Transverse colon (tissue), 4 donors: ENCODE data around the gene KCNN3. TPM values are rescaled to one million over a fixed set of nuclear protein-coding genes. Genes with fewer than 3 reads are reported as not detected.
"Not testable (repeated sequence)": the region's sequence is repeated elsewhere in the genome, so short reads cannot be mapped to it uniquely, and the experiment has no call there.

Experiments used
- DNase-seq: peaks from one replicate; pipeline ENCODE4 v3.0.0-alpha.2; 2019
- H3K27ac ChIP-seq, 4 donors: fragments of 200-600 bp; sonication (generic); 2 replicates each; pipeline ENCODE4 v1.5.1; 2016 to 2018; ENCODE audit warnings: inconsistent platforms in 4 of 4
- H3K27me3 ChIP-seq: fragments of 200-600 bp; sonication (generic); 2 replicates; pipeline ENCODE4 v1.5.1; 2017; ENCODE audit warnings: inconsistent platforms
- H3K36me3 ChIP-seq, 4 donors: fragments of 200-600 bp; sonication (generic); 2 replicates each; pipeline ENCODE4 v1.5.1; 2017 to 2019; ENCODE audit warnings: inconsistent platforms in 4 of 4
- H3K4me1 ChIP-seq, 4 donors: fragments of 200-600 bp; sonication (generic); 2 replicates each; pipeline ENCODE4 v1.5.1; 2017 to 2020; ENCODE audit warnings: inconsistent platforms in 4 of 4
- H3K4me3 ChIP-seq, 4 donors: fragments of 200-600 bp; sonication (generic); 1 replicate in 1 of 4; 2 replicates in 3 of 4; pipeline versions ENCODE4 v1.5.1 to v1.6.1; 2017 to 2019; ENCODE audit warnings: inconsistent platforms in 4 of 4
- H3K9me3 ChIP-seq, 2 donors: fragments of 200-600 bp; sonication (generic); 2 replicates each; pipeline ENCODE4 v1.5.1; 2017 to 2019; ENCODE audit warnings: inconsistent platforms in 2 of 2
- EP300 ChIP-seq: sonication (generic); formaldehyde crosslinking; IDR thresholded peaks from one replicate; pipeline ENCODE4 v1.6.1; 2017; ENCODE audit warnings: antibody characterized with exemption, low read depth
- POLR2A ChIP-seq: fragments of 450-650 bp; IDR thresholded peaks from one replicate; pipeline ENCODE4 v1.6.1; 2016; ENCODE audit warnings: antibody characterized with exemption, mild to moderate bottlenecking, moderate library complexity
- POLR2AphosphoS5 ChIP-seq, 3 donors: sonication (generic); formaldehyde crosslinking; IDR thresholded peaks; one replicate each; pipeline ENCODE4 v1.6.1; 2016; ENCODE audit warnings: antibody characterized with exemption in 3 of 3
- WGBS, 2 donors: methylation state at CpG; one replicate each; pipeline ENCODE4 v1.1.5; 2018; ENCODE audit warnings: low coverage in 1 of 2; 5-methylcytosine and 5-hydroxymethylcytosine counted together
- in situ Hi-C, 4 donors: fragments of 200-750 bp; cut with MboI; loops; one replicate each; pipeline versions ENCODE4 v1.15.0 to v1.15.1; 2017; ENCODE audit warnings: low sequenced_read_pairs in 3 of 4, low pct_ligation_motif_present in 1 of 4, low pct_unique_long_range_greater_than_20kb in 1 of 4
- intact Hi-C: fragments of 100-400 bp; cut with DNase I; formaldehyde crosslinking; loops from one replicate; pipeline ENCODE4 v1.15.1; 2023; ENCODE audit warnings: low total_unique reads
- total RNA-seq, 4 donors: library from RNA; depleted of rRNA; stranded (reverse); fragments of >200 nt; gene quantifications; one replicate each; pipeline ENCODE4 v1.1.0, GENCODE V29; 2016
- TF ChIP-seq, protein P1 (sequence below), 5 experiments: fragments of 200-600 bp in 3 of 5; fragments of 450-650 bp in 2 of 5; sonication (generic) in 3 of 5; IDR thresholded peaks; 1 replicate in 2 of 5; 2 replicates in 3 of 5; pipeline ENCODE4 v1.5.1; 2016 to 2017; ENCODE audit warnings: antibody characterized with exemption in 5 of 5, inconsistent platforms in 3 of 5, mild to moderate bottlenecking in 2 of 5, moderate library complexity in 1 of 5

The KCNN3 gene
- total RNA-seq, 4 donors from 2014 or later, result 2.3 to 5.0 (median 3.5) TPM

GRCh38 chr1:154689083-154689482, 181.0 kb downstream of the KCNN3 start:
- H3K36me3 ChIP-seq, result no peaks in the 10 kb centered on the region
- TF ChIP-seq, protein P1, sequence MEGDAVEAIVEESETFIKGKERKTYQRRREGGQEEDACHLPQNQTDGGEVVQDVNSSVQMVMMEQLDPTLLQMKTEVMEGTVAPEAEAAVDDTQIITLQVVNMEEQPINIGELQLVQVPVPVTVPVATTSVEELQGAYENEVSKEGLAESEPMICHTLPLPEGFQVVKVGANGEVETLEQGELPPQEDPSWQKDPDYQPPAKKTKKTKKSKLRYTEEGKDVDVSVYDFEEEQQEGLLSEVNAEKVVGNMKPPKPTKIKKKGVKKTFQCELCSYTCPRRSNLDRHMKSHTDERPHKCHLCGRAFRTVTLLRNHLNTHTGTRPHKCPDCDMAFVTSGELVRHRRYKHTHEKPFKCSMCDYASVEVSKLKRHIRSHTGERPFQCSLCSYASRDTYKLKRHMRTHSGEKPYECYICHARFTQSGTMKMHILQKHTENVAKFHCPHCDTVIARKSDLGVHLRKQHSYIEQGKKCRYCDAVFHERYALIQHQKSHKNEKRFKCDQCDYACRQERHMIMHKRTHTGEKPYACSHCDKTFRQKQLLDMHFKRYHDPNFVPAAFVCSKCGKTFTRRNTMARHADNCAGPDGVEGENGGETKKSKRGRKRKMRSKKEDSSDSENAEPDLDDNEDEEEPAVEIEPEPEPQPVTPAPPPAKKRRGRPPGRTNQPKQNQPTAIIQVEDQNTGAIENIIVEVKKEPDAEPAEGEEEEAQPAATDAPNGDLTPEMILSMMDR (IDR thresholded peaks at IDR 0.05), result no peak
- TF ChIP-seq POLR2A (no peak), POLR2AphosphoS5 (IDR thresholded peaks at IDR 0.05) (no peak), EP300 (no peak)
- no peak overlapping the region for H3K27ac ChIP-seq
- WGBS, 2 donors, result 65 to 67% methylated on average over 1 to 3 of the region's 3 CpGs
- H3K9me3 ChIP-seq, result no peaks in the 10 kb centered on the region
- H3K4me1 ChIP-seq, result no peaks in the 10 kb centered on the region
- DNase-seq, result no peak
- intact Hi-C loops (no loop called here), in situ Hi-C loops (no loop called here)
- peaks cover 25% of the 10 kb centered on the region for H3K27me3 ChIP-seq
- no peak overlapping the region for H3K4me3 ChIP-seq

DNA sequence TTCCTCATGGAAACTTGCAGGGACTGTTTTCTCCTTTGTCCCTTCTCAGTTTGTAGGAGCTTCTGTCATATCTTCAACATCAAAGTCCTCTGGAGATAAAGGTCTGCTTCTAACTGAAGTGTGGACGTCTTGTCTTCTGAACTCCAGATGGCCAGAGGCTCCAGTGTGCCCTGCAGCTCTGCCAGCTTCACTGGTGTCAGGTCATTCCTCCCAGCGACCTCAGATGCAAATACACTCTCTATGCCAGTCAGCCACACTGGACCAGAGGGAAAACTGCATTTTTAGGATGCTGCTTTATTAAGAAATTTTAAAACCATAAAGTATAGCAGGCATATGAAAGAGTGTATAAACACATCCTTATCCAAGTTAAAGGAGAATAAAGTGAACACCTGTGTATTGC, 183.6 kb downstream of the KCNN3 start:
- Histone ChIP-seq H3K4me3 (no peak overlapping the region), H3K4me1 (no peaks in the 10 kb centered on the region), H3K27me3 (peaks cover 8% of the 10 kb centered on the region), H3K27ac (no peak overlapping the region), H3K9me3 (no peaks in the 10 kb centered on the region), H3K36me3 (no peaks in the 10 kb centered on the region)
- 18% methylated on average over 2 of the region's 2 CpGs; no CpG with 5 or more reads in 1 of the 2 donors for WGBS, 2 donors
- DNase-seq, result no peak
- in situ Hi-C loops, result no loop called here
- intact Hi-C loops, result no loop called here
- TF ChIP-seq POLR2AphosphoS5 (IDR thresholded peaks at IDR 0.05) (no peak), POLR2A (no peak), EP300 (no peak)

DNA sequence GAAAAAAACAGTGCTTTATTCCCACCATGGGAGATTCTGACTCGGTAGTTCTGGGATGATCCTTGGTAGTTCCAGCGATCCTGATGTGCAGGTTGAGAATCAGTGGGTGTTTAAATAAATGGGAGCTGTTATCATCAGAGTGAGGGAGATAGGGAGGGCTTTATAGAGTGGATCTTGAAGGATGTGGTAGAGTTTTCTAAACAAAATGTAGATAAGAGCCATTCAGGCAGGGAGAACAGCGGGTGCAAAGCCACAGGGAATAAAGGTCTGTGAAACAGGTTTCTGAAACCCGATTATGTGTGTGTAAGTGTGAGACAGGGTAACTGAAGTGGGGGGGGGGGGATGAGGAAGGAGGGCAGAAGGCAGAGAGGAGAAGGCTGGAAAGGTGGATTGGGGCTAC, 186.3 kb downstream of the KCNN3 start:
- Histone ChIP-seq H3K27ac (no peak overlapping the region), H3K36me3 (no peaks in the 10 kb centered on the region), H3K4me1 (no peaks in the 10 kb centered on the region), H3K4me3 (no peak overlapping the region), H3K27me3 (no peaks in the 10 kb centered on the region), H3K9me3 (no peaks in the 10 kb centered on the region)
- DNase-seq, result no peak
- intact Hi-C loops, result no loop called here
- in situ Hi-C loops, result no loop called here
- WGBS, 2 donors, result 39 to 79% methylated on average over 2 to 4 of the region's 4 CpGs
- TF ChIP-seq POLR2AphosphoS5 (IDR thresholded peaks at IDR 0.05) (no peak), POLR2A (no peak), EP300 (no peak)
- TF ChIP-seq, protein P1 (IDR thresholded peaks at IDR 0.05), result no peak

DNA sequence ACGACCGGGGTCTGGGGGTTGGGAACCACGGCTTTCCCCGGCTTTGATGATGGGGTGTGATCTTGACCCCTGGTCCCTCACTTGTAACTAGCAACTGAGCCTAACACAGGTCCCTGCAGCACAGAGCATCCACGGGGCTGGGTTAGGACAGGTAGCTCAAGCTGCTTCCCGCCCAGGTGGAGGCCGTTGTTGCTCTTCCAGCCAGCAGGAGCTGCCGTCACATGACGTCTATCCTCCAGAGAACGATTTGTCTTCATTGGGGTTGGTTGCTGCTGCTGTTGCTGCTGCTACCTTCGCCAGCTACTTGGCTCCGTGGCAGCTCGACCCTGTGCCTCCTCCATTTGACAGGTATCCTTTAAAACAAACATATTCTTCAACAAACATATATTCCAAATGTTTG, 187.8 kb downstream of the KCNN3 start:
- WGBS, 2 donors, result 67 to 82% methylated on average over 4 to 13 of the region's 13 CpGs
- intact Hi-C loops (no loop called here), in situ Hi-C loops (no loop called here)

DNA sequence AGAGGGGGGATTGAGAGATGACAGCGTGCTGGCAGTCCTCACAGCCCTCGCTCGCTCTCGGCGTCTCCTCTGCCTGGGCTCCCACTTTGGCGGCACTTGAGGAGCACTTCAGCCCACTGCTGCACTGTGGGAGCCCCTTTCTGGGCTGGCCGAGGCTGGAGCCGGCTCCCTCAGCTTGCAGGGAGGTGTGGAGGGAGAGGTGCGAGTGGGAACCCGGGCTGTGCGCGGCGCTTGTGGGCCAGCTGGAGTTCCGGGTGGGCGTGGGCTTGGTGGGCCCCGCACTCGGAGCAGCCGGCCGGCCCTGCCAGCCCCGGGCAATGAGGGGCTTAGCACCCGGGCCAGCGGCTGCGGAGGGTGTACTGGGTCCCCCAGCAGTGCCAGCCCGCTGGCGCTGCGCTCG, 192.2 kb downstream of the KCNN3 start:
- intact Hi-C loops, result loop anchor here (10.0 kb wide), 1 partner anchor 197 kb away; the partner anchor contains the start of gene KCNN3
- WGBS, 2 donors, result 86 to 93% methylated on average over 7 to 20 of the region's 27 CpGs

More for the DNA sequence above, 187.8 kb downstream of the KCNN3 start:
- TF ChIP-seq POLR2A (no peak), POLR2AphosphoS5 (IDR thresholded peaks at IDR 0.05) (no peak), EP300 (no peak)
- TF ChIP-seq, protein P1 (IDR thresholded peaks at IDR 0.05), result no peak
- no peaks in the 10 kb centered on the region for H3K27me3 ChIP-seq
- no peak for DNase-seq
- H3K36me3 ChIP-seq, result no peaks in the 10 kb centered on the region
- no peak overlapping the region for H3K4me3 ChIP-seq
- H3K9me3 ChIP-seq, result no peaks in the 10 kb centered on the region
- H3K4me1 ChIP-seq, result no peaks in the 10 kb centered on the region
- no peak overlapping the region for H3K27ac ChIP-seq

GRCh38 chr1:154676847-154677246, 193.2 kb downstream of the KCNN3 start:
- DNase-seq, H3K9me3 ChIP-seq, H3K36me3 ChIP-seq, H3K27ac ChIP-seq, H3K4me3 ChIP-seq, H3K27me3 ChIP-seq, H3K4me1 ChIP-seq, in situ Hi-C loops: not testable (repeated sequence)
- intact Hi-C loops, result loop anchor here (10.0 kb wide), 1 partner anchor 198 kb away; the partner anchor contains the start of gene KCNN3
- WGBS, 2 donors, result 47 to 52% methylated on average over 2 of the region's 2 CpGs

More for the DNA sequence above, 192.2 kb downstream of the KCNN3 start:
- in situ Hi-C loops, H3K27ac ChIP-seq, H3K9me3 ChIP-seq, H3K4me1 ChIP-seq, DNase-seq, H3K36me3 ChIP-seq, H3K27me3 ChIP-seq, H3K4me3 ChIP-seq: not testable (repeated sequence)

- in situ Hi-C loops (loop anchor here in 1 of 4 donors (25.0 kb wide), 1 partner anchor 213 kb away; no protein-coding TSS in a partner anchor), intact Hi-C loops (loop anchor here (10.0 kb wide), 1 partner anchor 200 kb away; the partner anchor contains the start of gene KCNN3)
- H3K27me3 ChIP-seq, H3K27ac ChIP-seq, H3K9me3 ChIP-seq, H3K4me1 ChIP-seq, H3K4me3 ChIP-seq, DNase-seq, H3K36me3 ChIP-seq: not testable (repeated sequence)
- 68 to 84% methylated on average over 3 to 7 of the region's 7 CpGs for WGBS, 2 donors
These were observed 195.6 kb downstream of the KCNN3 start for GRCh38 chr1:154674456-154674855.

GRCh38 chr1:154672245-154672644, 197.8 kb downstream of the KCNN3 start:
- H3K27ac ChIP-seq, DNase-seq, H3K9me3 ChIP-seq, H3K27me3 ChIP-seq, H3K36me3 ChIP-seq, H3K4me1 ChIP-seq, H3K4me3 ChIP-seq: not testable (repeated sequence)
- in situ Hi-C loops, result loop anchor here in 1 of 4 donors (25.0 kb wide), 1 partner anchor 215 kb away; no protein-coding TSS in a partner anchor
- intact Hi-C loops, result loop anchor here (10.0 kb wide), 1 partner anchor 203 kb away; the partner anchor contains the start of gene KCNN3
- 80% methylated on average over 8 of the region's 8 CpGs; no CpG with 5 or more reads in 1 of the 2 donors for WGBS, 2 donors
